Coronary artery (tissue), 2 donors: ENCODE data around the gene NSUN2.

Experiments used
- DNase-seq: peaks from one replicate; pipeline ENCODE4 v3.0.0-alpha.2; 2017; ENCODE audit warnings: low spot score
- H3K27ac ChIP-seq, 2 donors: fragments of 200-600 bp; sonication (generic); one replicate each; pipeline ENCODE4 v1.5.1; 2016 to 2019
- H3K4me3 ChIP-seq: fragments of 200-600 bp; sonication (generic); 2 replicates; pipeline ENCODE4 v1.5.1; 2016; ENCODE audit warnings: mild to moderate bottlenecking, moderate library complexity
- CTCF ChIP-seq: fragments of 200-600 bp; sonication (generic); IDR thresholded peaks from one replicate; pipeline ENCODE4 v1.5.1; 2019; ENCODE audit warnings: antibody characterized with exemption

The NSUN2 gene

DNA sequence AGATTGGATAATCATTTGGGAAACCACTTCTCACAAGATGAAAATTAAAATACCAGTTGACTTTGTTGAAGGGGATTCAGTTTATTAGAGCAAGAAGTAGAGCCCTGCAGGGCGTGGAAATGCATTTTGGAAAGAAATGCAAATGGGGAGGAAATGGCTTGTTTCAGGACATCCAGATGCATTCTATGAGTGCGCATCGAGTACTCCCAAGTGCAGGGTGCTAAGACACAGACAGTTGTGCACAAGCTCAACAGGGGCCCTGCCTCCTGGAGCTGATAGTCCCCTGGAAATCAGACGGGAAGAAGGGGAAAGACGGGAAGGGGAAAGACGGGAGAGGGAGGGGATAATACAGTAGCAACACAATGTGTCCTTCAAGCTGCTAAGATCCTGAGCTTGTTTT lies 64.0 kb downstream of the NSUN2 start:
- TF ChIP-seq CTCF, result no peak
- Histone ChIP-seq H3K27ac (no peak overlapping the region), H3K4me3 (no peak overlapping the region)
- no peak for DNase-seq

GRCh38 chr5:6568383-6568782 lies 64.5 kb downstream of the NSUN2 start:
- Histone ChIP-seq H3K27ac (no peak overlapping the region), H3K4me3 (no peak overlapping the region)
- TF ChIP-seq CTCF, result no peak
- no peak for DNase-seq

DNA sequence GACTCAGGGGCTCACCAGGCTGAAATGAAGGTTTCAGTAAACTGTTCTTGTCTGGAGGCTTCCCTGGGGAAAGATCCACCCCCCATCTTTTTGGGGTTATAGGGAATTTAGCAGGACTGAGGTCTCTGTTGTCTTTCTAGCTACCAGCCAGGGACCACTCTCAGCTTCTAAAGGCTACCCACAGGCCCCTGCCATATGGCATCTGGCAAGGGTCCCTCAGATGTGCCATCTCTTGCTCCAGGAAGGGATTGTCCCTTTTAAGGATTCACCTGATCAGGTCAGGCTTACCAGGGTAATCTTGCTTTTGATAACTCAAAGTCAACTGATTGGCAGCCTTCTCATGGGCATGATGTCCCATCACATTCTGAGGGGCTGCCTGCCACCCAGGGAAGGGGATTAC lies 65.0 kb downstream of the NSUN2 start:
- H3K27ac ChIP-seq, result no peak overlapping the region
- no peak overlapping the region for H3K4me3 ChIP-seq
- TF ChIP-seq CTCF, result no peak
- DNase-seq, result no peak

DNA sequence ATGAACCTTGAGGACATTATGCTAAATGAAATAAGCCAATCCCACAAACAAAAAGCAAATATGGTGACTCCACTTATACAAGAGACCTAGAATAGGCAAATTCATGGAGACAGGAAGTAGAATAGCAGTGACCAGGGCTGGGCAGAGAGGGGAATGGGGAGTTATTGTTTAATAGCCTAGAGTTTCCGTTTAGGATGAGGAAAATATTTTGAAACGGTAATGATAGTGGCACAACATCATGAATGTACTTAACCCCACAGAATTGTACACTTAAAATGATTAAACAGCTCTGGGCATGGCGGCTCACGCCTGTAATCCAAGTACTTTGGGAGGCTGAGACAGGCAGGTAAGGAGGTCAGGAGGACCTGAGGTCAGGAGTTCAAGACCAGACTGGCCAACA lies 65.8 kb downstream of the NSUN2 start:
- TF ChIP-seq CTCF, result no peak
- no peak for DNase-seq
- Histone ChIP-seq H3K27ac (no peak overlapping the region), H3K4me3 (no peak overlapping the region)

- Histone ChIP-seq H3K4me3 (no peak overlapping the region), H3K27ac (no peak overlapping the region)
- no peak for DNase-seq
- no peak for TF ChIP-seq CTCF
Measured at GRCh38 chr5:6565492-6565891, 67.4 kb downstream of the NSUN2 start.

DNA sequence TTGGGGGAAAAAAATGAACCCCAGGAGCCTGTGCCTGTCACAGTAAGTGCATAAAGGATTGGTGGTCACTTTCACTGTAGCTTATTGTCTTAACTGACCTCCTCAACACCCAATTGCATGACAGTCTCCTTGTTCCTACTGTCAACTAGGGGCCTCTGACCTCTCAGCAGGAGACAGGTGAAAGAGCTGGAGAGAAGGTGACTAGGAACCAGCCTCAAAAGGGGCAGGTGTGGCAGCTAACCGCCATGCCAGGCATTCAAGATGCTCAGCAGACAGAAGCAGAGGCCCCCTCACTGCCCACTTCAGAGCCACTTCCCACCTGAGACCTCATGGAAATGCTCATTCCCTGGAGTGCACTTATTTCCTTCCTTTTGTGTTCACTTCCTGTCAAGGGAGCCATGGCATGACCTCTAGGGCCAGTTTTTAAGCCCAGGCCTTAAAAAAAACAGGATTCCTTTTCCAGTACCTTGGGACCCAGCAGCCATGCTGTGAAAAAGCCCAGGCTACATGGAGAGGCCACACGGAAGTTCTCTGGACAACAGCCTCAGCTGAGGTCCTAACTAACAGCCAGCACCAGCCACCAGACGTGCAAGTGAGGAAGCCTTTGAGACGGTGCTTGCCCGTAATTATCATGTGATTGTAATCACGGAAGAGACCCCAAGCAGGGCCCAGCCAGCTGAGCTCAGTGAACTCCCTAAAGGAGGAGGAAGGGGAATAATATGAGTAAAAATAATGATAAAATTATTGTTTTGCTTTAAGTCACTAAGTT lies 74.9 kb downstream of the NSUN2 start:
- no peak overlapping the region for H3K4me3 ChIP-seq
- no peak for DNase-seq
- TF ChIP-seq CTCF, result no peak
- no peak overlapping the region for H3K27ac ChIP-seq

DNA sequence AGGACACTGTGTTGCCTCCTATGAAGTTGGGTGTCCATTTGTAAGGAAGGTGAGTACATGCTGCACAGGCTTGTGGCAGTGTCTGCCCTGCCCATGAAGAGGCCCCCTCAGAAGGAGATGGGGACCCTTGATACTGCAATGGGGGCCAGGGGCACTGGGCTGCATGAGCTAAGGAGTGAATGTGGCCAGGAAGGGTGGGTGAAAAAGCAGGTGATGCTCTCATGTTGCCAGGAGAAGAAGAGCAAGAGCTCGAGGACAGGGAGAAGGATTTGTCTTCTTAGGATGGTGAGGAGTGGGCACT lies 76.1 kb downstream of the NSUN2 start:
- no peak for TF ChIP-seq CTCF
- no peak for DNase-seq
- H3K4me3 ChIP-seq, result no peak overlapping the region
- no peak overlapping the region for H3K27ac ChIP-seq
